SK-N-SH treated with all-trans-retinoic acid at 6 μM for 48 hours (cell line): ENCODE results near the gene PLEKHA4.

ENCODE experiments used
- ARNTL ChIP-seq: fragments of 450-650 bp; formaldehyde crosslinking; IDR thresholded peaks from 2 replicates; pipeline ENCODE4 v1.5.0; 2020; ENCODE audit warnings: low read depth, mild to moderate bottlenecking, moderate library complexity, borderline replicate concordance
- CSRNP3 ChIP-seq: fragments of 250-450 bp; sonication (Bioruptor Pico); IDR thresholded peaks from 2 replicates; pipeline ENCODE4 v1.5.1; 2021; ENCODE audit warnings: mild to moderate bottlenecking, moderate library complexity
- GLIS3 ChIP-seq: fragments of 250-450 bp; sonication (Bioruptor Pico); IDR thresholded peaks from 2 replicates; pipeline ENCODE4 v1.5.0; 2020; ENCODE audit warnings: mild to moderate bottlenecking, moderate library complexity
- TOX ChIP-seq: fragments of 250-450 bp; sonication (Bioruptor Pico); IDR thresholded peaks from 2 replicates; pipeline ENCODE4 v1.8.0; 2021; ENCODE audit warnings: mild to moderate bottlenecking, moderate library complexity, borderline replicate concordance
- TF ChIP-seq, protein P1 (sequence below): fragments of 250-450 bp; sonication (Bioruptor Pico); IDR thresholded peaks from 2 replicates; pipeline ENCODE4 v1.8.0; 2020; ENCODE audit warnings: mild to moderate bottlenecking, moderate library complexity, borderline replicate concordance

GRCh38 chr19:48826606-48827020 is 41.8 kb downstream of the PLEKHA4 start:
- no peak for TF ChIP-seq CSRNP3
- TF ChIP-seq TOX: no peak
- TF ChIP-seq ARNTL (CRISPR knock-in tag): no peak
- no peak for TF ChIP-seq GLIS3
- TF ChIP-seq, protein P1, sequence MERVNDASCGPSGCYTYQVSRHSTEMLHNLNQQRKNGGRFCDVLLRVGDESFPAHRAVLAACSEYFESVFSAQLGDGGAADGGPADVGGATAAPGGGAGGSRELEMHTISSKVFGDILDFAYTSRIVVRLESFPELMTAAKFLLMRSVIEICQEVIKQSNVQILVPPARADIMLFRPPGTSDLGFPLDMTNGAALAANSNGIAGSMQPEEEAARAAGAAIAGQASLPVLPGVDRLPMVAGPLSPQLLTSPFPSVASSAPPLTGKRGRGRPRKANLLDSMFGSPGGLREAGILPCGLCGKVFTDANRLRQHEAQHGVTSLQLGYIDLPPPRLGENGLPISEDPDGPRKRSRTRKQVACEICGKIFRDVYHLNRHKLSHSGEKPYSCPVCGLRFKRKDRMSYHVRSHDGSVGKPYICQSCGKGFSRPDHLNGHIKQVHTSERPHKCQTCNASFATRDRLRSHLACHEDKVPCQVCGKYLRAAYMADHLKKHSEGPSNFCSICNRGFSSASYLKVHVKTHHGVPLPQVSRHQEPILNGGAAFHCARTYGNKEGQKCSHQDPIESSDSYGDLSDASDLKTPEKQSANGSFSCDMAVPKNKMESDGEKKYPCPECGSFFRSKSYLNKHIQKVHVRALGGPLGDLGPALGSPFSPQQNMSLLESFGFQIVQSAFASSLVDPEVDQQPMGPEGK (CRISPR knock-in tag): no peak
